GM04504 (cell line): Measurements from ENCODE around the gene NOP9.

ENCODE experiments used
- DNase-seq: peaks from one replicate; pipeline ENCODE4 v3.0.0-alpha.2; 2012; ENCODE audit warnings: low read depth

Gene NOP9

GRCh38 chr14:24329073-24329663 lies 29.5 kb downstream of the NOP9 start:
- no peak for DNase-seq

GRCh38 chr14:24329736-24330135 lies 30.1 kb downstream of the NOP9 start:
- no peak for DNase-seq

GRCh38 chr14:24330973-24331674 lies 31.5 kb downstream of the NOP9 start:
- no peak for DNase-seq

- no peak for DNase-seq
Observed at GRCh38 chr14:24331731-24332267, 32.1 kb downstream of the NOP9 start.

GRCh38 chr14:24332268-24332993 lies 32.8 kb downstream of the NOP9 start:
- no peak for DNase-seq

- no peak for DNase-seq
Observed at GRCh38 chr14:24334431-24335291, 35.0 kb downstream of the NOP9 start, which contains the start of gene ADCY4. Gene ADCY4 (minus strand): TSS chr14:24335071. CDS start chr14:24334652, 419 bp downstream.

- DNase-seq, result no peak
Observed at GRCh38 chr14:24335461-24336171, 36.0 kb downstream of the NOP9 start.

GRCh38 chr14:24337144-24337823 lies 37.6 kb downstream of the NOP9 start:
- DNase-seq, result no peak

GRCh38 chr14:24337824-24338175 lies 38.1 kb downstream of the NOP9 start:
- DNase-seq, result no peak

GRCh38 chr14:24338843-24339242 lies 39.2 kb downstream of the NOP9 start:
- no peak for DNase-seq

GRCh38 chr14:24339284-24340151 lies 39.9 kb downstream of the NOP9 start, which contains the start of gene RIPK3:
Gene RIPK3 (minus strand): TSS chr14:24339991. CDS start chr14:24339826, 165 bp downstream.
- DNase-seq, result no peak

GRCh38 chr14:24340606-24341005 lies 41.0 kb downstream of the NOP9 start:
- no peak for DNase-seq

GRCh38 chr14:24342889-24343288 lies 43.2 kb downstream of the NOP9 start:
- no peak for DNase-seq

- DNase-seq, result no peak
Observed at GRCh38 chr14:24343795-24344660, 44.4 kb downstream of the NOP9 start.

GRCh38 chr14:24347134-24347533 lies 47.5 kb downstream of the NOP9 start:
- DNase-seq, result no peak

GRCh38 chr14:24348186-24348585 lies 48.5 kb downstream of the NOP9 start:
- DNase-seq, result no peak

GRCh38 chr14:24349742-24350141 lies 50.1 kb downstream of the NOP9 start:
- no peak for DNase-seq

- DNase-seq, result no peak
Observed at GRCh38 chr14:24351517-24351916, 51.9 kb downstream of the NOP9 start.
